C4-2B (cell line): ENCODE data around the gene ICE2.

ENCODE experiments used
- CTCF ChIP-seq: fragments of 450-650 bp; conservative IDR thresholded peaks from 2 replicates; pipeline ENCODE4 v1.5.1; 2017; ENCODE audit warnings: mild to moderate bottlenecking
- ZFX ChIP-seq: fragments of 450-650 bp; IDR thresholded peaks from 2 replicates; pipeline ENCODE4 v1.6.1; 2017

DNA sequence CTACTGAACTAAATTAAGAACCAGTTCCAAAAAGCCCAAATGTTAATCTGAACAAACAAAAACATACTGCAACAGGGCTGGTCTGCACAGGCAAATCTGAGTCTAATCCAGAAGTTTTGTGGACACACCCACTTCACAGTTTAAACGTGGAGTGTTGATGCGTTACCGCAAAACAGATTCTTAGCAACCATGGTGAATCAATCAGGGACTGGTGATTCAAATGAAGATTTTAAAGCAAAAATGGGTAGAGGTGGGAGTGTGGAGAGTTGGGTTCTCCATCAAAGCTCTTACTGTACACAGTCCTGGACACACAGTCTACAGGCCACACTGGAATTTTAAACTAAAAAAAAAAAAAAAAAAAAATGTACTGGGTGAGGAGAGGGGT, 86.3 kb downstream of the ICE2 start:
- TF ChIP-seq CTCF (no peak), ZFX (no peak)
